Thyroid gland (tissue), 4 donors: Measurements from ENCODE around the gene PIH1D1. TPM values are rescaled to one million over a fixed set of nuclear protein-coding genes. Genes with fewer than 3 reads are reported as not detected.

Experiments used
- DNase-seq, 2 donors: peaks; one replicate each; pipeline ENCODE4 v3.0.0-alpha.2; 2019
- H3K27ac ChIP-seq, 3 donors: fragments of 200-600 bp; sonication (generic); 1 replicate in 2 of 3; 2 replicates in 1 of 3; pipeline ENCODE4 v1.5.1; 2016 to 2019; ENCODE audit warnings: mild to moderate bottlenecking in 1 of 3, moderate library complexity in 1 of 3
- H3K27me3 ChIP-seq: fragments of 200-600 bp; sonication (generic); one replicate; pipeline ENCODE4 v1.5.1; 2019
- H3K36me3 ChIP-seq, 2 donors: fragments of 200-600 bp; sonication (generic); one replicate each; pipeline ENCODE4 v1.5.1; 2016 to 2019
- H3K4me1 ChIP-seq, 2 donors: fragments of 200-600 bp; sonication (generic); one replicate each; pipeline ENCODE4 v1.5.1; 2017 to 2019
- H3K4me3 ChIP-seq, 3 donors: fragments of 200-600 bp; sonication (generic); replicated peaks in 1 of 3; 1 replicate in 2 of 3; 2 replicates in 1 of 3; pipeline ENCODE4 v1.5.1; 2016; ENCODE audit warnings: mild to moderate bottlenecking in 1 of 3
- H3K9me3 ChIP-seq: fragments of 200-600 bp; sonication (generic); one replicate; pipeline ENCODE4 v1.5.1; 2017
- CTCF ChIP-seq, 6 experiments: fragments of 200-600 bp in 3 of 6; fragments of 450-650 bp in 3 of 6; sonication (generic) in 3 of 6; IDR thresholded peaks; one replicate each; pipeline ENCODE4 v1.5.1; 2016 to 2019; ENCODE audit warnings: antibody characterized with exemption in 6 of 6, mild to moderate bottlenecking in 2 of 6, inconsistent platforms in 1 of 6, moderate library complexity in 1 of 6
- POLR2A ChIP-seq, 2 donors: fragments of 450-650 bp; IDR thresholded peaks; one replicate each; pipeline ENCODE4 v1.6.1; 2017; ENCODE audit warnings: antibody characterized with exemption in 2 of 2, mild to moderate bottlenecking in 2 of 2, moderate library complexity in 1 of 2
- WGBS, 2 donors: methylation state at CpG; one replicate each; pipeline ENCODE4 v1.1.5; 2017; 5-methylcytosine and 5-hydroxymethylcytosine counted together
- intact Hi-C: fragments of 100-400 bp; cut with DNase I; formaldehyde crosslinking; loops from one replicate; pipeline ENCODE4 v1.15.1; 2023
- total RNA-seq, 4 donors: library from RNA; depleted of rRNA; stranded (reverse); fragments of >200 nt; gene quantifications; one replicate each; pipeline ENCODE4 v1.2.3, GENCODE V29; 2016

PIH1D1 gene
- total RNA-seq, 4 donors from 2014 or later: 69.7 to 125 (median 99.8) TPM

GRCh38 chr19:49441210-49441959 lies 10.2 kb downstream of the PIH1D1 start, which contains the start of gene SLC17A7:
Gene SLC17A7, minus strand, starts transcription at chr19:49441527. Its CDS starts 148 bp downstream, at chr19:49441379.
- Histone ChIP-seq H3K36me3 (no peaks in the 10 kb centered on the region), H3K27ac (peak within 1 kb of the TSS in 2 of 3 donors; percentile 69 to 79), H3K4me3 (no peak within 1 kb of the TSS), H3K27me3 (peaks cover 9% of the 10 kb centered on the region), H3K9me3 (no peaks in the 10 kb centered on the region), H3K4me1 (peaks cover 0 to 7% of the 10 kb centered on the region in 2 donors)
- 8 to 9% methylated on average over 15 to 37 of the region's 56 CpGs for WGBS, 2 donors
- intact Hi-C loops: no loop called here
- no peak for DNase-seq
- TF ChIP-seq CTCF (IDR thresholded peaks at IDR 0.05): no peak
- no peak for TF ChIP-seq POLR2A (IDR thresholded peaks at IDR 0.05)

- Histone ChIP-seq H3K27ac (no peak overlapping the region), H3K4me3 (no peak overlapping the region), H3K36me3 (no peaks in the 10 kb centered on the region), H3K4me1 (peaks cover 0 to 7% of the 10 kb centered on the region in 2 donors), H3K9me3 (no peaks in the 10 kb centered on the region), H3K27me3 (peaks cover 9% of the 10 kb centered on the region)
- DNase-seq: no peak
- TF ChIP-seq POLR2A (IDR thresholded peaks at IDR 0.05): no peak
- TF ChIP-seq CTCF (IDR thresholded peaks at IDR 0.05): no peak
- WGBS, 2 donors: 24 to 29% methylated on average over 19 of the region's 19 CpGs
- intact Hi-C loops: no loop called here
These were observed 11.0 kb downstream of the PIH1D1 start for GRCh38 chr19:49440439-49441209.

GRCh38 chr19:49439836-49440235 lies 11.8 kb downstream of the PIH1D1 start:
- no peak for DNase-seq
- no peak overlapping the region for H3K27ac ChIP-seq
- H3K36me3 ChIP-seq: no peaks in the 10 kb centered on the region
- no peak for TF ChIP-seq CTCF (IDR thresholded peaks at IDR 0.05)
- TF ChIP-seq POLR2A (IDR thresholded peaks at IDR 0.05): no peak
- H3K4me3 ChIP-seq: no peak overlapping the region
- WGBS, 2 donors: 47 to 53% methylated on average over 6 of the region's 6 CpGs
- intact Hi-C loops: no loop called here
- H3K27me3 ChIP-seq: peaks cover 9% of the 10 kb centered on the region
- H3K9me3 ChIP-seq: no peaks in the 10 kb centered on the region
- peaks cover 0 to 7% of the 10 kb centered on the region in 2 donors for H3K4me1 ChIP-seq

GRCh38 chr19:49438261-49438660 lies 13.4 kb downstream of the PIH1D1 start:
- Histone ChIP-seq H3K4me3 (no peak overlapping the region), H3K9me3 (no peaks in the 10 kb centered on the region), H3K36me3 (no peaks in the 10 kb centered on the region), H3K27ac (no peak overlapping the region), H3K27me3 (peaks cover 16% of the 10 kb centered on the region), H3K4me1 (peaks cover 0 to 7% of the 10 kb centered on the region in 2 donors)
- no peak for DNase-seq
- no peak for TF ChIP-seq CTCF (IDR thresholded peaks at IDR 0.05)
- no peak for TF ChIP-seq POLR2A (IDR thresholded peaks at IDR 0.05)
- WGBS, 2 donors: 18 to 39% methylated on average over 6 of the region's 6 CpGs
- intact Hi-C loops: no loop called here

- no peak for DNase-seq
- Histone ChIP-seq H3K27me3 (peaks cover 24% of the 10 kb centered on the region), H3K36me3 (no peaks in the 10 kb centered on the region), H3K4me1 (peaks cover 0 to 2% of the 10 kb centered on the region in 2 donors), H3K27ac (no peak overlapping the region), H3K9me3 (no peaks in the 10 kb centered on the region), H3K4me3 (no peak overlapping the region)
- WGBS, 2 donors: 16 to 31% methylated on average over 7 to 8 of the region's 8 CpGs
- intact Hi-C loops: no loop called here
- no peak for TF ChIP-seq CTCF (IDR thresholded peaks at IDR 0.05)
These were observed 14.4 kb downstream of the PIH1D1 start for GRCh38 chr19:49437231-49437630.
